Upper lobe of left lung (tissue), 4 donors: Measurements from ENCODE around the gene PTPN2.

Experiments
- CTCF ChIP-seq, 6 experiments: fragments of 450-650 bp in 4 of 6; fragments of 200-600 bp in 2 of 6; sonication (generic) in 2 of 6; IDR thresholded peaks; one replicate each; pipeline ENCODE4 v1.5.1; 2016 to 2019; ENCODE audit warnings: antibody characterized with exemption in 6 of 6
- EP300 ChIP-seq, 4 donors: sonication (generic); formaldehyde crosslinking; IDR thresholded peaks; one replicate each; pipeline ENCODE4 v1.5.1; 2017; ENCODE audit warnings: antibody characterized with exemption in 4 of 4, control low read depth in 2 of 4
- POLR2A ChIP-seq, 4 donors: fragments of 450-650 bp; IDR thresholded peaks; one replicate each; pipeline ENCODE4 v1.5.1; 2016 to 2017; ENCODE audit warnings: antibody characterized with exemption in 4 of 4, mild to moderate bottlenecking in 2 of 4
- POLR2AphosphoS5 ChIP-seq, 2 donors: sonication (generic); formaldehyde crosslinking; IDR thresholded peaks; one replicate each; pipeline ENCODE4 v1.5.1; 2017; ENCODE audit warnings: antibody characterized with exemption in 2 of 2

- no peak for TF ChIP-seq CTCF (IDR thresholded peaks at IDR 0.05)
- no peak for TF ChIP-seq POLR2AphosphoS5 (IDR thresholded peaks at IDR 0.05)
- no peak for TF ChIP-seq POLR2A (IDR thresholded peaks at IDR 0.05)
- no peak for TF ChIP-seq EP300 (IDR thresholded peaks at IDR 0.05)
These were observed 64.7 kb downstream of the PTPN2 start for GRCh38 chr18:12819322-12819721.
